Measurements from ENCODE around the gene PCDHGA7.
A peak's percentile ranks its signal among the peaks of the same experiment; 100 is the strongest.
"Not testable (repeated sequence)": the region's sequence is repeated elsewhere in the genome, so short reads cannot be mapped to it uniquely, and the experiment has no call there.

The PCDHGA7 gene

GRCh38 chr5:141392429-141393198, 10.1 kb downstream of the PCDHGA7 start, which contains the start of gene PCDHGA8:
Gene PCDHGA8 (plus strand): TSS chr5:141392633. CDS start chr5:141392814, 181 bp downstream.
- Histone ChIP-seq H3K4me1 (ENCODE audit: insufficient read depth, low read length) (no peaks in the 10 kb centered on the region), H3K4me3 (ENCODE audit: low read depth in 1 of 2, low read length in 2 of 2) (peak within 1 kb of the TSS; percentile 4 to 10), H3K27ac (ENCODE audit: low read depth, low read length) (no peak within 1 kb of the TSS), H3K36me3 (ENCODE audit: insufficient read depth, low read length) (no peaks in the 10 kb centered on the region), H3K9me3 (ENCODE audit: low read length) (peaks cover 70% of the 10 kb centered on the region), H3K27me3 (ENCODE audit: control insufficient read depth in 1 of 2, insufficient read depth in 2 of 2, low read length in 2 of 2) (no peaks in the 10 kb centered on the region), H3K9ac (ENCODE audit: low read length) (no peak within 1 kb of the TSS)

GRCh38 chr5:141393267-141393666, 10.7 kb downstream of the PCDHGA7 start:
- H3K9me3 ChIP-seq (ENCODE audit: low read length): peaks cover 69% of the 10 kb centered on the region
- H3K27me3 ChIP-seq (ENCODE audit: control insufficient read depth in 1 of 2, insufficient read depth in 2 of 2, low read length in 2 of 2): no peaks in the 10 kb centered on the region
- no peaks in the 10 kb centered on the region for H3K36me3 ChIP-seq (ENCODE audit: insufficient read depth, low read length)
- H3K27ac ChIP-seq (ENCODE audit: low read depth, low read length): no peak overlapping the region
- H3K4me1 ChIP-seq (ENCODE audit: insufficient read depth, low read length): no peaks in the 10 kb centered on the region
- no peak overlapping the region for H3K9ac ChIP-seq (ENCODE audit: low read length)
- no peak overlapping the region for H3K4me3 ChIP-seq (ENCODE audit: low read depth in 1 of 2, low read length in 2 of 2)

- not testable (repeated sequence) for H3K4me3 ChIP-seq (ENCODE audit: low read depth in 1 of 2, low read length in 2 of 2); H3K27ac ChIP-seq (ENCODE audit: low read depth, low read length); H3K36me3 ChIP-seq (ENCODE audit: insufficient read depth, low read length); H3K4me1 ChIP-seq (ENCODE audit: insufficient read depth, low read length); H3K27me3 ChIP-seq (ENCODE audit: control insufficient read depth in 1 of 2, insufficient read depth in 2 of 2, low read length in 2 of 2); H3K9ac ChIP-seq (ENCODE audit: low read length)
- peaks cover 71% of the 10 kb centered on the region for H3K9me3 ChIP-seq (ENCODE audit: low read length)
Measured at GRCh38 chr5:141394401-141395187, 12.1 kb downstream of the PCDHGA7 start.

GRCh38 chr5:141397756-141398551, 15.4 kb downstream of the PCDHGA7 start, which contains the start of gene PCDHGB5:
Gene PCDHGB5 (plus strand): TSS chr5:141397947. CDS start chr5:141398128, 181 bp downstream.
- not testable (repeated sequence) for H3K9ac ChIP-seq (ENCODE audit: low read length); H3K27me3 ChIP-seq (ENCODE audit: control insufficient read depth in 1 of 2, insufficient read depth in 2 of 2, low read length in 2 of 2); H3K27ac ChIP-seq (ENCODE audit: low read depth, low read length); H3K36me3 ChIP-seq (ENCODE audit: insufficient read depth, low read length); H3K4me1 ChIP-seq (ENCODE audit: insufficient read depth, low read length)
- H3K9me3 ChIP-seq (ENCODE audit: low read length): peaks cover 71% of the 10 kb centered on the region
- H3K4me3 ChIP-seq (ENCODE audit: low read depth in 1 of 2, low read length in 2 of 2): peak within 1 kb of the TSS; percentile 20 to 22

GRCh38 chr5:141398608-141399007, 16.1 kb downstream of the PCDHGA7 start:
- Histone ChIP-seq H3K27ac (ENCODE audit: low read depth, low read length) (no peak overlapping the region), H3K4me3 (ENCODE audit: low read depth in 1 of 2, low read length in 2 of 2) (peak overlapping the region in 1 of 2 donors; percentile 22), H3K9ac (ENCODE audit: low read length) (no peak overlapping the region), H3K9me3 (ENCODE audit: low read length) (peaks cover 71% of the 10 kb centered on the region), H3K27me3 (ENCODE audit: control insufficient read depth in 1 of 2, insufficient read depth in 2 of 2, low read length in 2 of 2) (no peaks in the 10 kb centered on the region), H3K4me1 (ENCODE audit: insufficient read depth, low read length) (no peaks in the 10 kb centered on the region), H3K36me3 (ENCODE audit: insufficient read depth, low read length) (no peaks in the 10 kb centered on the region)

- H3K4me1 ChIP-seq (ENCODE audit: insufficient read depth, low read length): no peaks in the 10 kb centered on the region
- H3K4me3 ChIP-seq (ENCODE audit: low read depth in 1 of 2, low read length in 2 of 2): peak overlapping the region; percentile 11 to 22
- H3K27me3 ChIP-seq (ENCODE audit: control insufficient read depth in 1 of 2, insufficient read depth in 2 of 2, low read length in 2 of 2): no peaks in the 10 kb centered on the region
- H3K9ac ChIP-seq (ENCODE audit: low read length): no peak overlapping the region
- no peaks in the 10 kb centered on the region for H3K36me3 ChIP-seq (ENCODE audit: insufficient read depth, low read length)
- H3K27ac ChIP-seq (ENCODE audit: low read depth, low read length): no peak overlapping the region
- H3K9me3 ChIP-seq (ENCODE audit: low read length): peaks cover 70% of the 10 kb centered on the region
Measured at GRCh38 chr5:141399555-141400258, 17.2 kb downstream of the PCDHGA7 start.

- Histone ChIP-seq H3K9me3 (ENCODE audit: low read length) (peaks cover 73% of the 10 kb centered on the region), H3K4me3 (ENCODE audit: low read depth in 1 of 2, low read length in 2 of 2) (peak within 1 kb of the TSS in 1 of 2 donors; percentile 36), H3K36me3 (ENCODE audit: insufficient read depth, low read length) (no peaks in the 10 kb centered on the region), H3K9ac (ENCODE audit: low read length) (no peak within 1 kb of the TSS), H3K4me1 (ENCODE audit: insufficient read depth, low read length) (no peaks in the 10 kb centered on the region), H3K27me3 (ENCODE audit: control insufficient read depth in 1 of 2, insufficient read depth in 2 of 2, low read length in 2 of 2) (no peaks in the 10 kb centered on the region), H3K27ac (ENCODE audit: low read depth, low read length) (no peak within 1 kb of the TSS)
Measured at GRCh38 chr5:141402553-141403243, 20.2 kb downstream of the PCDHGA7 start, which contains the start of gene PCDHGA9. Gene PCDHGA9 (plus strand): TSS chr5:141402778. CDS start chr5:141402953, 175 bp downstream.

- Histone ChIP-seq H3K27ac (ENCODE audit: low read depth, low read length) (no peak overlapping the region), H3K4me3 (ENCODE audit: low read depth in 1 of 2, low read length in 2 of 2) (peak overlapping the region in 1 of 2 donors; percentile 36), H3K9me3 (ENCODE audit: low read length) (peaks cover 80% of the 10 kb centered on the region), H3K4me1 (ENCODE audit: insufficient read depth, low read length) (no peaks in the 10 kb centered on the region), H3K9ac (ENCODE audit: low read length) (no peak overlapping the region), H3K27me3 (ENCODE audit: control insufficient read depth in 1 of 2, insufficient read depth in 2 of 2, low read length in 2 of 2) (no peaks in the 10 kb centered on the region), H3K36me3 (ENCODE audit: insufficient read depth, low read length) (no peaks in the 10 kb centered on the region)
Measured at GRCh38 chr5:141403387-141403786, 20.8 kb downstream of the PCDHGA7 start.

GRCh38 chr5:141407790-141408505, 25.4 kb downstream of the PCDHGA7 start, which contains the start of gene PCDHGB6:
Gene PCDHGB6 (plus strand): TSS chr5:141408021. CDS start chr5:141408203, 182 bp downstream.
- not testable (repeated sequence) for H3K36me3 ChIP-seq (ENCODE audit: insufficient read depth, low read length); H3K4me1 ChIP-seq (ENCODE audit: insufficient read depth, low read length); H3K27ac ChIP-seq (ENCODE audit: low read depth, low read length); H3K9ac ChIP-seq (ENCODE audit: low read length); H3K27me3 ChIP-seq (ENCODE audit: control insufficient read depth in 1 of 2, insufficient read depth in 2 of 2, low read length in 2 of 2)
- Histone ChIP-seq H3K4me3 (ENCODE audit: low read depth in 1 of 2, low read length in 2 of 2) (peak within 1 kb of the TSS in 1 of 2 donors; percentile 49), H3K9me3 (ENCODE audit: low read length) (peaks cover 86% of the 10 kb centered on the region)

All from muscle layer of colon (tissue), 2 donors.